ENCODE results near the gene ATP2A3. TPM values are rescaled to one million over a fixed set of nuclear protein-coding genes. Genes with fewer than 3 reads are reported as not detected.

ATP2A3 gene
- total RNA-seq (2014; rRNA removed) (3.3 and 8.9 TPM in 2 replicates), Bru-seq, nascent RNA (percentile 20 among the genes with signal in this experiment), BruChase-seq, experiment 1, labeled RNA remaining after a 6-hour chase (percentile 20 among the genes with signal in this experiment), BruChase-seq, experiment 2, labeled RNA remaining after a 2-hour chase (percentile 17 among the genes with signal in this experiment)
- long read RNA-seq, partial matches to known transcripts, result 1 of 6 reads
- long read RNA-seq, other reads (novel, unspliced or antisense), result 5 of 6 reads

GRCh38 chr17:3964203-3965117 lies at the start of gene ATP2A3:
Gene ATP2A3, minus strand, starts transcription at chr17:3964437. Its CDS starts 146 bp downstream, at chr17:3964291.
- H2AFZ ChIP-seq (ENCODE audit: low read length), result peak within 1 kb of the TSS; percentile 84
- TF ChIP-seq CTCF (conservative IDR thresholded peaks at IDR 0.05; ENCODE audit: low read depth, low read length), result no peak
- no peak for TF ChIP-seq EZH2 (IDR thresholded peaks at IDR 0.05; ENCODE audit: low read length, unreplicated experiment)
- no peak for TF ChIP-seq EZH2phosphoT487 (IDR thresholded peaks at IDR 0.05; ENCODE audit: borderline replicate concordance, low read length)
- POLR2A ChIA-PET (ENCODE audit: unreplicated experiment), result interaction anchor here (0.6 kb wide), 1 partner anchor 1074 kb away, joined by 3 read pairs; no protein-coding TSS in a partner anchor
- BruUV-seq (replicated peaks), result no TSS peak
- H3K4me3 ChIP-seq (ENCODE audit: low read length), result peak within 1 kb of the TSS; percentile 69
- no peaks in the 10 kb centered on the region for H3K27me3 ChIP-seq (ENCODE audit: low read length)
- intact Hi-C loops (cut with micrococcal nuclease), result no loop called here
- H3K9me3 ChIP-seq (ENCODE audit: low read length), result no peaks in the 10 kb centered on the region
- no peaks in the 10 kb centered on the region for H3F3A ChIP-seq (ENCODE audit: low read length, unreplicated experiment)
- no peaks in the 10 kb centered on the region for H4K20me1 ChIP-seq (ENCODE audit: low read length)
- CTCF ChIA-PET, result no interaction called here
- ATAC-seq (peak; percentile 48), DNase-seq (no peak)
- no peaks in the 10 kb centered on the region for H3K79me2 ChIP-seq (ENCODE audit: low read length)
- H3K9ac ChIP-seq (ENCODE audit: low read length), result no peak within 1 kb of the TSS
- H3K27ac ChIP-seq (ENCODE audit: low read length), result no peak within 1 kb of the TSS
- peak within 1 kb of the TSS; percentile 77 for H3K4me2 ChIP-seq (ENCODE audit: low read length)
- peaks cover 16% of the 10 kb centered on the region for H3K4me1 ChIP-seq (ENCODE audit: insufficient read depth, low read length)
- H3K36me3 ChIP-seq (ENCODE audit: low read depth, low read length), result no peaks in the 10 kb centered on the region
- H3K9me2 ChIP-seq (replicated peaks; ENCODE audit: low read length), result no peaks in the 10 kb centered on the region

- H3K9me3 ChIP-seq (ENCODE audit: low read length), result no peaks in the 10 kb centered on the region
- ChIA-PET POLR2A (ENCODE audit: unreplicated experiment) (no interaction called here), CTCF (interaction anchor here (0.6 kb wide), 1 partner anchor 64 kb away, joined by 4 read pairs; no protein-coding TSS in a partner anchor)
- DNase-seq, result no peak
- no peaks in the 10 kb centered on the region for H3K9me2 ChIP-seq (replicated peaks; ENCODE audit: low read length)
- H3K4me1 ChIP-seq (ENCODE audit: insufficient read depth, low read length), result no peaks in the 10 kb centered on the region
- H3K36me3 ChIP-seq (ENCODE audit: low read depth, low read length), result peaks cover 3% of the 10 kb centered on the region
- BruUV-seq (replicated peaks), result no TSS peak
- intact Hi-C loops (cut with micrococcal nuclease), result no loop called here
- H4K20me1 ChIP-seq (ENCODE audit: low read length), result no peaks in the 10 kb centered on the region
- no peak overlapping the region for H2AFZ ChIP-seq (ENCODE audit: low read length)
- H3K4me3 ChIP-seq (ENCODE audit: low read length), result no peak overlapping the region
- H3K9ac ChIP-seq (ENCODE audit: low read length), result no peak overlapping the region
- TF ChIP-seq CTCF (conservative IDR thresholded peaks at IDR 0.05; ENCODE audit: low read depth, low read length) (no peak), EZH2phosphoT487 (IDR thresholded peaks at IDR 0.05; ENCODE audit: borderline replicate concordance, low read length) (no peak), EZH2 (IDR thresholded peaks at IDR 0.05; ENCODE audit: low read length, unreplicated experiment) (no peak)
- H3K27ac ChIP-seq (ENCODE audit: low read length), result no peak overlapping the region
- H3K79me2 ChIP-seq (ENCODE audit: low read length), result no peaks in the 10 kb centered on the region
- no peak for ATAC-seq
- no peak overlapping the region for H3K4me2 ChIP-seq (ENCODE audit: low read length)
- H3F3A ChIP-seq (ENCODE audit: low read length, unreplicated experiment), result no peaks in the 10 kb centered on the region
- H3K27me3 ChIP-seq (ENCODE audit: low read length), result no peaks in the 10 kb centered on the region
These were observed 46.5 kb upstream of the ATP2A3 start for GRCh38 chr17:4010754-4011153.
